Measurements from ENCODE around the gene GJA3.

DNA sequence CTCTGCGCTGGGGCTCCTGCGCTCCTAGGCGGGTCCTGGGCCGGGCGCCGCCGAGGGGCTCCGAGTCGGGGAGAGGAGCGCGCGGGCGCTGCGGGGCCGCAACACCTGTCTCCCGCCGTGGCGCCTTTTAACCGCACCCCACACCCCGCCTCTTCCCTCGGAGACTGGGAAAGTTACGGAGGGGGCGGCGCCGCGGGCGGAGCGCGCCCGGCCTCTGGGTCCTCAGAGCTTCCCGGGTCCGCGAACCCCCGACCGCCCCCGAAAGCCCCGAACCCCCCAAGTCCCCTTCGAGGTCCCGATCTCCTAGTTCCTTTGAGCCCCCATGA is 31.9 kb upstream of the GJA3 start, which contains the start of gene GJB2:
- TF ChIP-seq, protein P1, sequence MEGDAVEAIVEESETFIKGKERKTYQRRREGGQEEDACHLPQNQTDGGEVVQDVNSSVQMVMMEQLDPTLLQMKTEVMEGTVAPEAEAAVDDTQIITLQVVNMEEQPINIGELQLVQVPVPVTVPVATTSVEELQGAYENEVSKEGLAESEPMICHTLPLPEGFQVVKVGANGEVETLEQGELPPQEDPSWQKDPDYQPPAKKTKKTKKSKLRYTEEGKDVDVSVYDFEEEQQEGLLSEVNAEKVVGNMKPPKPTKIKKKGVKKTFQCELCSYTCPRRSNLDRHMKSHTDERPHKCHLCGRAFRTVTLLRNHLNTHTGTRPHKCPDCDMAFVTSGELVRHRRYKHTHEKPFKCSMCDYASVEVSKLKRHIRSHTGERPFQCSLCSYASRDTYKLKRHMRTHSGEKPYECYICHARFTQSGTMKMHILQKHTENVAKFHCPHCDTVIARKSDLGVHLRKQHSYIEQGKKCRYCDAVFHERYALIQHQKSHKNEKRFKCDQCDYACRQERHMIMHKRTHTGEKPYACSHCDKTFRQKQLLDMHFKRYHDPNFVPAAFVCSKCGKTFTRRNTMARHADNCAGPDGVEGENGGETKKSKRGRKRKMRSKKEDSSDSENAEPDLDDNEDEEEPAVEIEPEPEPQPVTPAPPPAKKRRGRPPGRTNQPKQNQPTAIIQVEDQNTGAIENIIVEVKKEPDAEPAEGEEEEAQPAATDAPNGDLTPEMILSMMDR (IDR thresholded peaks at IDR 0.05; ENCODE audit: poor library complexity), result no peak
- TF ChIP-seq EZH2 (IDR thresholded peaks at IDR 0.05; ENCODE audit: borderline replicate concordance) (no peak), EZH2phosphoT487 (IDR thresholded peaks at IDR 0.05; ENCODE audit: low read depth, severe bottlenecking, unreplicated experiment) (no peak)

All from hepatocyte (in vitro differentiated cells).